Body of pancreas (tissue), 4 donors: Measurements from ENCODE around the gene ANTXR1.

Experiments used
- CTCF ChIP-seq, 7 experiments: fragments of 450-650 bp in 4 of 7; fragments of 200-600 bp in 3 of 7; sonication (generic) in 3 of 7; IDR thresholded peaks; one replicate each; pipeline ENCODE4 v1.5.1; 2016 to 2019; ENCODE audit warnings: antibody characterized with exemption in 7 of 7
- POLR2A ChIP-seq, 3 donors: fragments of 450-650 bp; IDR thresholded peaks; one replicate each; pipeline ENCODE4 v1.6.1; 2016; ENCODE audit warnings: antibody characterized with exemption in 3 of 3, mild to moderate bottlenecking in 2 of 3

GRCh38 chr2:69180974-69181373, 168.0 kb downstream of the ANTXR1 start:
- TF ChIP-seq POLR2A (IDR thresholded peaks at IDR 0.05) (no peak), CTCF (IDR thresholded peaks at IDR 0.05) (no peak)
